Upper lobe of left lung (tissue), 4 donors: ENCODE results near the gene MX1.

Experiments used
- CTCF ChIP-seq, 6 experiments: fragments of 450-650 bp in 4 of 6; fragments of 200-600 bp in 2 of 6; sonication (generic) in 2 of 6; IDR thresholded peaks; one replicate each; pipeline ENCODE4 v1.5.1; 2016 to 2019; ENCODE audit warnings: antibody characterized with exemption in 6 of 6
- POLR2AphosphoS5 ChIP-seq, 2 donors: sonication (generic); formaldehyde crosslinking; IDR thresholded peaks; one replicate each; pipeline ENCODE4 v1.5.1; 2017; ENCODE audit warnings: antibody characterized with exemption in 2 of 2

GRCh38 chr21:41422546-41423304 is 3.3 kb upstream of the MX1 start:
- TF ChIP-seq POLR2AphosphoS5 (IDR thresholded peaks at IDR 0.05): no peak
- TF ChIP-seq CTCF (IDR thresholded peaks at IDR 0.05): no peak
